RWPE1 (cell line): ENCODE measurements around the gene OR52N5.

Experiments
- CTCF ChIA-PET: fragments of 350-600 bp; sonication (Branson Sonifier 250); formaldehyde crosslinking; extraction: SDS; loops from one replicate; lab custom pipeline; 2021; lab: Yijun Ruan, JAX
- POLR2A ChIA-PET: fragments of 400-600 bp; formaldehyde crosslinking; extraction: SDS; loops from one replicate; lab custom pipeline; 2020; ENCODE audit warnings: antibody characterized with exemption; ENCODE audit not compliant: low non-redundant PET; lab: Yijun Ruan, JAX
- DNase-seq: peaks from one replicate; pipeline ENCODE4 v3.0.0; 2012; ENCODE audit warnings: low spot score
- H3K27ac ChIP-seq: fragments of 450-650 bp; 2 replicates; pipeline ENCODE4 v1.5.1; 2017
- CTCF ChIP-seq: fragments of 450-650 bp; conservative IDR thresholded peaks from 2 replicates; pipeline ENCODE4 v1.5.1; 2017; ENCODE audit warnings: low read depth, mild to moderate bottlenecking

Gene OR52N5

DNA sequence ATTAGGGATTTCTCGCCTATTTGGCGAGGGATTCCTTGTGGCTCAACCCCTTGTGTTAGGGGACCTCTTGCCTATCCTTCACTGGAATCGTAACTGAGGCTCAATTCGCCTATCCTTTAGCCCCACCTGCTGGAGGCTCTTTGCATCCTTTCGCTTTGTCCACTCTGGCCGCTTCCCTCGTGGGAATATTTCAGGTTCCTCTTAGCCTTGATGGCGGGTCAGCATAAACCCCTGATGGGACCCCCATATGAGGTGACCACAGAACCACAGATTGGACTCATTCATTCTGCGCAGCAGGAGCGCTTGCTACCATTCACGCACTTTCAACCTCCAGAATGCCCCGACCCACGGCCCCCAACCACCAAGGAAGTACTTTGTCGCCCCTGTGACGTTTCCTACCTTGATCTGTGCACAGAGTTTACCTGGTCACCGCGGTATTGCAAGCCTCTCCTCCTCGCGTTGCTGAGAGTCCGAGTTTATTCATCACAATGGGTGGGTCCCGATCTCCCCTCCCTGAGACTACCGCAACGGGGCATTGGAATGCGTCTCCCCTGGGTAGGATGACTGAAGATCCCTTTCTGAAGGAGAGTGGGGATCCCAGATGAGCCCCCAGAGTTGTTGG lies 25.5 kb upstream of the OR52N5 start, which contains the start of gene OR52N2:
Gene OR52N2, plus strand, starts transcription at position 425 of the 622 bp plus-strand sequence. CDS start 11,412 bp downstream, outside the sequence.
- no peak within 1 kb of the TSS for H3K27ac ChIP-seq
- POLR2A ChIA-PET = no interaction called here
- peak; percentile 69 for TF ChIP-seq CTCF
- CTCF ChIA-PET = no interaction called here
- DNase-seq = peak; percentile 39

DNA sequence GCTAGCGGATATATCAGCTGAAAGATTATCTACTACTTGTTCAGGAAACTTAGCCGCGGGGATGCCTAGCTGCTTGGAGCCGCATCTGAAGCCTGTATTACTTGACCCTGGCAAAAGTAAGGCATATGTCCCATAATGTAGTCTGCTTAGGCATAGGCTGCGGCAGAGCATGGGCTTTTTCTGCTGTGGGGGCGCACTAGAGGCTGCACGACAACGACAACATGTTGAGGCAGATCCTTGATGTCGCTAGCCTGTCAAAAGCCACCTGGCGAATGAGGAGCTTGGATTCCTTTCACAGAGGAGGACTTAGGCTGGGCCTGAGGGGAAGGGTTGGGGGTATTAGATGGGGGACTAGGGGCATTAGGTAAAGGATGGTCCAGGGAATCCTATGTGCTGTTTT lies 24.4 kb upstream of the OR52N5 start:
- no peak for TF ChIP-seq CTCF
- no peak overlapping the region for H3K27ac ChIP-seq
- ChIA-PET POLR2A (no interaction called here), CTCF (no interaction called here)
- no peak for DNase-seq

DNA sequence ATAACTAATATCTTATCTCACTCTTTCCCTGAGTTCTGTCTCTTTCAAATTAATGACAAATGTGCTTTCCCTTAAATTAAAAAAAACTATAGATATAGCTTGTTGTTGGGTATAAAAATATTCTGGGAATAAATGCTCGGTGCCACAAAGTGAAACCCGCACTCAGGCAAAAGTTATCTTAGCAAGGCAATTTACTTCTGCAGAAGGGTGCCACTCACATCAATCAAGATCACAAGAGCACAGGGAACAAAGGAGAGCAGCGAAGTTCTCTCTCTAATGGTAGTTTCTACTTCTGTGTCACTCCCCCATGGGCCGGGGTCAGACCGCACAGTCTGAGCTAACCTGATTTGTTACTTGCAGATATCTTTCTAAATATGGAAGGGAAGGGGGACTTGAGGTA lies 20.8 kb upstream of the OR52N5 start:
- DNase-seq = no peak
- no peak overlapping the region for H3K27ac ChIP-seq
- ChIA-PET POLR2A (no interaction called here), CTCF (no interaction called here)
- no peak for TF ChIP-seq CTCF

DNA sequence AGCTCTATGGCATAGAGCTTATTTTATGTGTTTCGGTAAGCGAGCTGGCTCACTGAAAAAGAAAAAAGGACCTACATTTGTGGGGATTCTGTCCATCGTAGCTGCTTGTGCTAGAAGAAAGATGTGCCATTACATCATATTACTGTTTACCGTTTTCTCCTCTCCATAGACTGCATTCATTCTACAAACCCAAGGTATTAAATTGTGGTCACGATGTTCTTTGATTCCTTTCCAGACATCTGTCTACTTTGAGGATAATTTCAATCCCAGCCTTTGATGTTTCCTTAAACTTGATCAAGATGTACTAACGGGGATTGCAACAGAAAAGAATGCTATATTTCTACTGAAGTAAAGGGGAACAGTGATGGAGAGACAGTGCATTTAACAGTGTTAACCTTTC lies 13.4 kb upstream of the OR52N5 start:
- H3K27ac ChIP-seq = no peak overlapping the region
- DNase-seq = no peak
- ChIA-PET POLR2A (no interaction called here), CTCF (interaction anchor here (0.6 kb wide), 1 partner anchor 111 kb away, joined by 3 read pairs; no protein-coding TSS in a partner anchor)
- TF ChIP-seq CTCF = no peak

GRCh38 chr11:5791165-5791564 lies 8.0 kb upstream of the OR52N5 start, which contains the start of gene OR52N1:
TSS of gene OR52N1 (minus strand) at chr11:5791265. CDS start at chr11:5788816, 2,449 bp downstream.
- no peak within 1 kb of the TSS for H3K27ac ChIP-seq
- DNase-seq = no peak
- no peak for TF ChIP-seq CTCF
- CTCF ChIA-PET = no interaction called here
- POLR2A ChIA-PET = no interaction called here

- TF ChIP-seq CTCF = no peak
- DNase-seq = no peak
- POLR2A ChIA-PET = no interaction called here
Measured at GRCh38 chr11:5767056-5767455, 16.1 kb downstream of the OR52N5 start.

More at GRCh38 chr11:5767056-5767455, 16.1 kb downstream of the OR52N5 start:
- no peak overlapping the region for H3K27ac ChIP-seq
- CTCF ChIA-PET = no interaction called here
